ENCODE measurements around the gene SCARF2.

GRCh38 chr22:20459152-20459542 lies 21.5 kb upstream of the SCARF2 start:
- no peak for TF ChIP-seq POLR2A (IDR thresholded peaks at IDR 0.05)
- TF ChIP-seq CTCF (IDR thresholded peaks at IDR 0.05) = no peak
- TF ChIP-seq POLR2AphosphoS5 (IDR thresholded peaks at IDR 0.05) = no peak
